Mammary epithelial cell (primary cell): Measurements from ENCODE around the gene GARNL3.

ENCODE experiments used
- EZH2 ChIP-seq: IDR thresholded peaks from 2 replicates; pipeline ENCODE4 v1.6.1; 2012; ENCODE audit warnings: low read length, inconsistent platforms, borderline replicate concordance
- TF ChIP-seq, protein P1 (sequence below), 2 donors: IDR thresholded peaks in 1 of 2; conservative IDR thresholded peaks in 1 of 2; 2 replicates each; pipeline ENCODE4 v1.5.1; 2011 to 2012; ENCODE audit warnings: inconsistent platforms in 2 of 2, low read length in 2 of 2, mild to moderate bottlenecking in 2 of 2, control low read depth in 1 of 2, low read depth in 1 of 2; ENCODE audit not compliant: insufficient read depth in 1 of 2; ENCODE audit errors: extremely low read depth in 1 of 2

DNA sequence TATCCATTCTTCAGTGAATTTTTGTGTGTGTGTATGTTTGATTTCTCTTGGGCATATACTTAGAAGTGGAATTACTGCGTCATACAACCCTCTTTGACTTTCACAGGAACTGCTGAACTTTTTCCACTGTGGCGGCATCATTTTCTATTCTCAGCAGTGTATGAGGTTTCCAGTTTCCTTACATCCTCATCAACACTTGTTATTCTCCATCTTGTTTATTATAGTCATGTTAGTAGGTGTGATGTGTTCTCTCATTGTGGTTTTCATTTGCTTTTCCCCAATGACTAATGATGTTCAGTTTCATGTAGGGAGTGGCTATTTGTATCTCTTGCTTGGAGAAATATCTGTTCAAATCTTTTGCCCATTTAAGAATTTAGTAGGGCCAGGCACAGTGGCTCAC is 162.2 kb downstream of the GARNL3 start:
- TF ChIP-seq, protein P1, sequence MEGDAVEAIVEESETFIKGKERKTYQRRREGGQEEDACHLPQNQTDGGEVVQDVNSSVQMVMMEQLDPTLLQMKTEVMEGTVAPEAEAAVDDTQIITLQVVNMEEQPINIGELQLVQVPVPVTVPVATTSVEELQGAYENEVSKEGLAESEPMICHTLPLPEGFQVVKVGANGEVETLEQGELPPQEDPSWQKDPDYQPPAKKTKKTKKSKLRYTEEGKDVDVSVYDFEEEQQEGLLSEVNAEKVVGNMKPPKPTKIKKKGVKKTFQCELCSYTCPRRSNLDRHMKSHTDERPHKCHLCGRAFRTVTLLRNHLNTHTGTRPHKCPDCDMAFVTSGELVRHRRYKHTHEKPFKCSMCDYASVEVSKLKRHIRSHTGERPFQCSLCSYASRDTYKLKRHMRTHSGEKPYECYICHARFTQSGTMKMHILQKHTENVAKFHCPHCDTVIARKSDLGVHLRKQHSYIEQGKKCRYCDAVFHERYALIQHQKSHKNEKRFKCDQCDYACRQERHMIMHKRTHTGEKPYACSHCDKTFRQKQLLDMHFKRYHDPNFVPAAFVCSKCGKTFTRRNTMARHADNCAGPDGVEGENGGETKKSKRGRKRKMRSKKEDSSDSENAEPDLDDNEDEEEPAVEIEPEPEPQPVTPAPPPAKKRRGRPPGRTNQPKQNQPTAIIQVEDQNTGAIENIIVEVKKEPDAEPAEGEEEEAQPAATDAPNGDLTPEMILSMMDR (conservative IDR thresholded peaks at IDR 0.05 in 1 of 2, IDR thresholded peaks at IDR 0.05 in 1 of 2; ENCODE audit: extremely low read depth in 1 of 2, insufficient read depth in 1 of 2, low read depth in 1 of 2, low read length in 2 of 2): no peak
- TF ChIP-seq EZH2: no peak
